ENCODE data around the gene SLC16A9.
A peak's percentile ranks its signal among the peaks of the same experiment; 100 is the strongest.

Gene SLC16A9

DNA sequence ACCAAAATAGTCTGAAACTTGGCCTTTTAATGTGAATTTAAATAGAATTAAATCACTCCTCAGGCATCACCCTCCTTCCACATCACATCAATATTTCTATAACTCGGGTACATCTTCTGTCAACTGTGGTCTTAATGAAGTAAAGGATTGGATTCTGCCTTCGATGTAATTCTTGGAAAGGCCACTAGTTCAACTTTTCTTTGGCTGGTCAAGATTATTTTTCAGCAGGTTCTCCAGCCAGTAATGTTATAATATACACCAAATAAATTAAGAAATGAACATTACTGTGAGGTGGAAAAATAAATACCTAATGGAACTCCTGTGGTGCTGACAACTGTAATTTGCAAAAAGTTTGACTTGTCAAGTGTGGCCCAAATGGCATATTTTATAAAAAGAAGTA is 9.7 kb upstream of the SLC16A9 start:
- TF ChIP-seq TCF12 (IDR thresholded peaks at IDR 0.05; ENCODE audit: low read depth): no peak
- no peak for TF ChIP-seq TAF1 (IDR thresholded peaks at IDR 0.05; ENCODE audit: low read depth)
- TF ChIP-seq EGR1 (IDR thresholded peaks at IDR 0.05): no peak
- TF ChIP-seq NFIC (IDR thresholded peaks at IDR 0.05): no peak
- TF ChIP-seq EP300 (IDR thresholded peaks at IDR 0.05; ENCODE audit: borderline replicate concordance): no peak
- no peak for TF ChIP-seq RAD21 (IDR thresholded peaks at IDR 0.05; ENCODE audit: low read depth)
- no peak for TF ChIP-seq CREB1 (IDR thresholded peaks at IDR 0.05; ENCODE audit: low read depth)
- TF ChIP-seq, protein P1, sequence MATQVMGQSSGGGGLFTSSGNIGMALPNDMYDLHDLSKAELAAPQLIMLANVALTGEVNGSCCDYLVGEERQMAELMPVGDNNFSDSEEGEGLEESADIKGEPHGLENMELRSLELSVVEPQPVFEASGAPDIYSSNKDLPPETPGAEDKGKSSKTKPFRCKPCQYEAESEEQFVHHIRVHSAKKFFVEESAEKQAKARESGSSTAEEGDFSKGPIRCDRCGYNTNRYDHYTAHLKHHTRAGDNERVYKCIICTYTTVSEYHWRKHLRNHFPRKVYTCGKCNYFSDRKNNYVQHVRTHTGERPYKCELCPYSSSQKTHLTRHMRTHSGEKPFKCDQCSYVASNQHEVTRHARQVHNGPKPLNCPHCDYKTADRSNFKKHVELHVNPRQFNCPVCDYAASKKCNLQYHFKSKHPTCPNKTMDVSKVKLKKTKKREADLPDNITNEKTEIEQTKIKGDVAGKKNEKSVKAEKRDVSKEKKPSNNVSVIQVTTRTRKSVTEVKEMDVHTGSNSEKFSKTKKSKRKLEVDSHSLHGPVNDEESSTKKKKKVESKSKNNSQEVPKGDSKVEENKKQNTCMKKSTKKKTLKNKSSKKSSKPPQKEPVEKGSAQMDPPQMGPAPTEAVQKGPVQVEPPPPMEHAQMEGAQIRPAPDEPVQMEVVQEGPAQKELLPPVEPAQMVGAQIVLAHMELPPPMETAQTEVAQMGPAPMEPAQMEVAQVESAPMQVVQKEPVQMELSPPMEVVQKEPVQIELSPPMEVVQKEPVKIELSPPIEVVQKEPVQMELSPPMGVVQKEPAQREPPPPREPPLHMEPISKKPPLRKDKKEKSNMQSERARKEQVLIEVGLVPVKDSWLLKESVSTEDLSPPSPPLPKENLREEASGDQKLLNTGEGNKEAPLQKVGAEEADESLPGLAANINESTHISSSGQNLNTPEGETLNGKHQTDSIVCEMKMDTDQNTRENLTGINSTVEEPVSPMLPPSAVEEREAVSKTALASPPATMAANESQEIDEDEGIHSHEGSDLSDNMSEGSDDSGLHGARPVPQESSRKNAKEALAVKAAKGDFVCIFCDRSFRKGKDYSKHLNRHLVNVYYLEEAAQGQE (IDR thresholded peaks at IDR 0.05; ENCODE audit: low read depth): no peak
- TF ChIP-seq ZBTB7A (IDR thresholded peaks at IDR 0.05; ENCODE audit: low read depth): no peak
- TF ChIP-seq, protein P2, sequence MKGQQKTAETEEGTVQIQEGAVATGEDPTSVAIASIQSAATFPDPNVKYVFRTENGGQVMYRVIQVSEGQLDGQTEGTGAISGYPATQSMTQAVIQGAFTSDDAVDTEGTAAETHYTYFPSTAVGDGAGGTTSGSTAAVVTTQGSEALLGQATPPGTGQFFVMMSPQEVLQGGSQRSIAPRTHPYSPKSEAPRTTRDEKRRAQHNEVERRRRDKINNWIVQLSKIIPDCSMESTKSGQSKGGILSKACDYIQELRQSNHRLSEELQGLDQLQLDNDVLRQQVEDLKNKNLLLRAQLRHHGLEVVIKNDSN (IDR thresholded peaks at IDR 0.05): no peak

DNA sequence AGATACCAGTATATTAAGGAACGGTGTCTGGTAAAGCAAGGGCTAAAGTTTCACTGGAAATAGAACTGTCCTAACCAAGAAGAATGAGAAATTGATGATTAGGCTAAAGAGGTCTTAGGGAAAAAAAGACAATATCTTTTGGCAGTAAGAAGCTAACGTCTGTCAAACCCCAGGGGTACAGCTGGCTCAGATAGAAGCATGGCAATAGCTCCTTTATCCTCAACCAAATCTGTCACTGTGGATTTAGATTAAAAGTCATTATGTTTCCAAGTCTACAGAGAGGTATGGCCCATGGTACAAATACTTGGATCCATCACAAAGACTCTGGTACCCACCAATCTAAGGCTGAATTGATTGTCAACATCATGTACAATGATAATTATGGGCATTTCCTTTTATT is 8.6 kb upstream of the SLC16A9 start:
- no peak for TF ChIP-seq NFIC (IDR thresholded peaks at IDR 0.05)
- no peak for TF ChIP-seq TAF1 (IDR thresholded peaks at IDR 0.05; ENCODE audit: low read depth)
- TF ChIP-seq, protein P3, sequence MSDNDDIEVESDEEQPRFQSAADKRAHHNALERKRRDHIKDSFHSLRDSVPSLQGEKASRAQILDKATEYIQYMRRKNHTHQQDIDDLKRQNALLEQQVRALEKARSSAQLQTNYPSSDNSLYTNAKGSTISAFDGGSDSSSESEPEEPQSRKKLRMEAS (IDR thresholded peaks at IDR 0.05): no peak
- TF ChIP-seq TEAD4 (IDR thresholded peaks at IDR 0.05): no peak
- TF ChIP-seq RAD21 (IDR thresholded peaks at IDR 0.05; ENCODE audit: low read depth): no peak

DNA sequence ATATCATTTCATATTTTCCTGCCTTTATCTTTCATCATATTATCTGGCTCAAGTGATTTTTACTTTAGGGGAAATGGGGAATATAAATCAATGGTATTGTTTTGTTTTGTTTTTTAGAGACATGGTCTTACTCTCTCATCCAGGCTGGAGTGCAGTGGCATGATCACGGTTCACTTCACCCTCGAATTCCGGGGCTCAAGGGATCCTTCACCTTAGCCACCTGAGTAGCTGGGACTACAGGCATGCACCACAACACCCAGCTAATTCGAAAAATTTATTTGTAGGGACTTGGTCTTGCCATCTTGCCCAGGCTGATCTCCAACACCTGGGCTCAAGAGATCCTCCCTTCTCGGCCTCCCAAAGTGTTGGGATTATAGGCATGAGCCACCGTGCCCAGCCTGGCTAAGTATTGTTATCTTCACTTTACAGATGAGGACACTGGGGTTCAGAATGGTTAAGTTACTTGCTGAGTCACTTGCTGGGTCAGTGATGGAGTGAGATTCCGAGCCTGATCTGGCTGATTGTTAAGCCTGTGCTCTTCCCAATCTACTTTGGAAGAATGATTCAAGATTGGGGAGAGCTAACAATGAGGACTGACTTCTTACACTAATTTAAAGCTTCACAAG is 3.7 kb upstream of the SLC16A9 start:
- TF ChIP-seq CREB1 (IDR thresholded peaks at IDR 0.05; ENCODE audit: low read depth) (no peak), TEAD4 (IDR thresholded peaks at IDR 0.05) (no peak), CEBPB (IDR thresholded peaks at IDR 0.05) (no peak), FOXM1 (IDR thresholded peaks at IDR 0.05; ENCODE audit: borderline replicate concordance, low read depth) (no peak), EGR1 (IDR thresholded peaks at IDR 0.05) (no peak), ZBTB7A (IDR thresholded peaks at IDR 0.05; ENCODE audit: low read depth) (no peak), NFIC (IDR thresholded peaks at IDR 0.05) (no peak), TAF1 (IDR thresholded peaks at IDR 0.05; ENCODE audit: low read depth) (no peak), RAD21 (IDR thresholded peaks at IDR 0.05; ENCODE audit: low read depth) (no peak), EP300 (IDR thresholded peaks at IDR 0.05; ENCODE audit: borderline replicate concordance) (no peak), TCF12 (IDR thresholded peaks at IDR 0.05; ENCODE audit: low read depth) (no peak)
- TF ChIP-seq, protein P1 (IDR thresholded peaks at IDR 0.05; ENCODE audit: low read depth): no peak

DNA sequence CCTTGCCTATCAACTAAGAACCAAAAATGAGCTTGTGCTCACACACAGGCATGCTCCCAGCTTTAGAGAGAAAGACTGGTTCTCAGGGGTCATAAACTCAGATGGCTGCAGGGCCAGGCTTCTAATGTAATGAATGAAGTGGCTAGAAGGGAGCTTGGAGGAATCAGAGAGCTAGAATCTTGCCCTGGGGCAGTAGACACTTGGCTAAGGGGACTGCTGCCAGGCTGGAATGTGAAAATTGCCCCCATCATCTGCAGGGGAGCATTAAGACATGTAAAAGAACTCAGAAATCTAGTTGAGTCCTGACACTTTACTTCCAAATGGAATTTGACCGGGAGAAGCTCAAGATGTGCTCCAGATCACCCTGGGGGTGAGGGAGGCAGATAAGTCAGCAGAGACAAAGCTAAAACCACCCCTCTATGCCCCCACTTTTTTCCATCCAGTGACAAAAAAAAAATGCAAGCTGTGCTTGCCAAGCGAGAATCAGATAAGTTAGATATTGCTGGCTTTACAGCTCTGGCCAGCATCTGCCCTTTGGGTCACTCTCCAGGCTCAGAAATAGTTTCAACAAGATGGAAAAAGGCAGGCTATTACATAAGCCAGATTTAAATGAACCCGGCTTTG is 2.3 kb upstream of the SLC16A9 start:
- TF ChIP-seq CEBPB (IDR thresholded peaks at IDR 0.05): no peak
- no peak for TF ChIP-seq TCF12 (IDR thresholded peaks at IDR 0.05; ENCODE audit: low read depth)
- TF ChIP-seq, protein P1 (IDR thresholded peaks at IDR 0.05; ENCODE audit: low read depth): no peak
- TF ChIP-seq EGR1 (IDR thresholded peaks at IDR 0.05): no peak

DNA sequence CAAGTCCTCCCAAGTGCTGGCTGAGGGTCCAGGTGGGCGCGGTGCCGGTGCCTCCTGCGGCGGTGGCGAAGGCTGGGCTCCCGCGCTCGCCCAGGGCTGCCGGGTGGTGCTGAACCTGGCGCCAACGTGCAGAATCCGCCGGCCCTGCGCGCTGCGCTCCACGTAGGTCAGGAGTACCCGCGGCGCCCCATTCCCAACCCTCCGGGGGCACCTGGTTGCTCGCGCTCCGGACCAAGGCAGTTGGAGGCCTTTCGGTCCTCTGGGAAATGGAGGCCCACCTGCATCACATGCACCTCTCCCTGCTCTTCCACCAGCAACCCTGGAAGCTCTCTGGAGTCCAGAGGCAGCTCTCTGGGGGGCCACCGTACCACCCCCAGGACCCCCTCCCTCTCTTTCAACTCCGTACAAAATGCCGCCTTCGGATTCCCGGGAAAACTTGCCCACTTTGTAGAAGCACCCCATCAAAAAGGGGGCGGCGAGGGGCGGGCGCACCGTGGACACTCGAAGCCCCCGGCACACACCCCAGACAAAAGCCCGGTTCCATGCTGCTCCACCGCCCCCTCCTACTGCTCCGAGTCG is 745 bp downstream of the SLC16A9 start:
- TF ChIP-seq, protein P1 (IDR thresholded peaks at IDR 0.05; ENCODE audit: low read depth): peak; percentile 31; the same call in 1 of the 2 replicates
- TF ChIP-seq FOXM1 (IDR thresholded peaks at IDR 0.05; ENCODE audit: borderline replicate concordance, low read depth): no peak
- TF ChIP-seq, protein P3 (IDR thresholded peaks at IDR 0.05): peak; percentile 30; the same call in 1 of the 2 replicates

All from Ishikawa (cell line).